Kidney (tissue), 14 donors: ENCODE measurements around the gene HCN2. TPM values are rescaled to one million over a fixed set of nuclear protein-coding genes. Genes with fewer than 3 reads are reported as not detected.

Source experiments
- DNase-seq, 5 donors: peaks; one replicate each; pipeline ENCODE4 v3.0.0-alpha.2; 2013 to 2020
- FAIRE-seq: peaks from 2 replicates; lab custom pipeline; 2012; peaks lifted over from hg19 to GRCh38; lab: Jason Lieb, UNC
- H3K27ac ChIP-seq, 2 donors: one replicate each; pipeline ENCODE4 v1.7.0; 2013; ENCODE audit warnings: low read depth in 2 of 2, low read length in 2 of 2, inconsistent platforms in 1 of 2
- H3K27me3 ChIP-seq: one replicate; pipeline ENCODE4 v1.7.1; 2013; ENCODE audit warnings: low read length, inconsistent platforms; ENCODE audit not compliant: control insufficient read depth, insufficient read depth
- H3K36me3 ChIP-seq, 3 donors: one replicate each; pipeline versions ENCODE4 v1.7.0 to v1.7.1; 2013; ENCODE audit warnings: low read length in 3 of 3, control low read depth in 1 of 3, inconsistent platforms in 1 of 3; ENCODE audit not compliant: insufficient read depth in 3 of 3, control insufficient read depth in 2 of 3
- H3K4me1 ChIP-seq, 3 donors: one replicate each; pipeline versions ENCODE4 v1.7.0 to v1.7.1; 2013; ENCODE audit warnings: low read length in 3 of 3, inconsistent platforms in 1 of 3, low read depth in 1 of 3; ENCODE audit not compliant: control insufficient read depth in 2 of 3, insufficient read depth in 2 of 3
- H3K4me3 ChIP-seq, 3 donors: one replicate each; pipeline versions ENCODE4 v1.7.0 to v1.8.1; 2013; ENCODE audit warnings: low read length in 3 of 3, control low read depth in 1 of 3, inconsistent platforms in 1 of 3
- H3K9ac ChIP-seq, 3 donors: one replicate each; pipeline versions ENCODE4 v1.7.0 to v1.7.1; 2013; ENCODE audit warnings: low read length in 3 of 3, control low read depth in 1 of 3, inconsistent platforms in 1 of 3
- H3K9me3 ChIP-seq, 3 donors: one replicate each; pipeline versions ENCODE4 v1.7.0 to v1.7.1; 2013; ENCODE audit warnings: low read length in 3 of 3, control low read depth in 1 of 3, inconsistent platforms in 1 of 3; ENCODE audit not compliant: control insufficient read depth in 2 of 3, insufficient read depth in 1 of 3
- CTCF ChIP-seq: IDR thresholded peaks from 3 replicates; pipeline ENCODE4 v1.5.1; 2012; ENCODE audit warnings: mild to moderate bottlenecking, moderate library complexity, borderline replicate concordance; ENCODE audit not compliant: insufficient read depth; ENCODE audit errors: extremely low read depth
- intact Hi-C: fragments of 100-400 bp; cut with DNase I; formaldehyde crosslinking; loops from one replicate; pipeline ENCODE4 v1.11.1; 2022
- polyA plus RNA-seq: library from polyadenylated mRNA; stranded (reverse); fragments of 350-450 nt; fragmentation: Illumina TruSeq; extraction: RNeasy Lipid Tissue Mini Kit (QIAGEN cat#74804); gene quantifications from one replicate; pipeline ENCODE4 v1.2.3, GENCODE V29; 2014; ENCODE audit warnings: low read depth, low replicate concordance; ENCODE audit not compliant: insufficient read depth
- total RNA-seq: library from RNA; stranded (reverse); fragmentation: NEBNext Ultra II Directional; extraction: Animal tissue kit (Norgen Biotek cat#: 25700); gene quantifications from one replicate; pipeline ENCODE4 v1.2.1, GENCODE V29; 2021
- donor health status: control.
- donor health status: control.
- donor health status: control.
- donor health status: control.
- donor health status: control.
- donor health status: DM: yes; HTN: yes; CAD: no.
- donor health status: Normal renal cell carcinoma (clear cell type).

HCN2 gene
- total and polyA plus RNA-seq, 2 donors from 2014 or later, result 0.31 to 1.3 TPM

GRCh38 chr19:646779-647565, 57.3 kb downstream of the HCN2 start:
- Histone ChIP-seq H3K4me1 (no peaks in the 10 kb centered on the region), H3K9me3 (no peaks in the 10 kb centered on the region), H3K27ac (no peak overlapping the region), H3K4me3 (no peak overlapping the region), H3K36me3 (peaks cover 0 to 5% (median 0%) of the 10 kb centered on the region in 3 donors), H3K9ac (no peak overlapping the region), H3K27me3 (no peaks in the 10 kb centered on the region)
- no peak for TF ChIP-seq CTCF
- FAIRE-seq, result no peak
- intact Hi-C loops, result no loop called here
- DNase-seq, result no peak

- TF ChIP-seq CTCF, result no peak
- no peaks in the 10 kb centered on the region for H3K27me3 ChIP-seq
- no peak for DNase-seq
- no peak overlapping the region for H3K4me3 ChIP-seq
- peaks cover 0 to 5% (median 0%) of the 10 kb centered on the region in 3 donors for H3K36me3 ChIP-seq
- FAIRE-seq, result no peak
- H3K27ac ChIP-seq, result no peak overlapping the region
- intact Hi-C loops, result no loop called here
- H3K9ac ChIP-seq, result no peak overlapping the region
- H3K4me1 ChIP-seq, result no peaks in the 10 kb centered on the region
- no peaks in the 10 kb centered on the region for H3K9me3 ChIP-seq
Measured at GRCh38 chr19:647566-648284, 58.0 kb downstream of the HCN2 start.

GRCh38 chr19:648305-648704, 58.6 kb downstream of the HCN2 start:
- peaks cover 0 to 5% (median 0%) of the 10 kb centered on the region in 3 donors for H3K36me3 ChIP-seq
- H3K4me1 ChIP-seq, result no peaks in the 10 kb centered on the region
- no peak for TF ChIP-seq CTCF
- DNase-seq (no peak), FAIRE-seq (no peak)
- no peaks in the 10 kb centered on the region for H3K27me3 ChIP-seq
- H3K9ac ChIP-seq, result no peak overlapping the region
- intact Hi-C loops, result no loop called here
- no peak overlapping the region for H3K4me3 ChIP-seq
- H3K27ac ChIP-seq, result no peak overlapping the region
- H3K9me3 ChIP-seq, result no peaks in the 10 kb centered on the region
